ENCODE results near the gene PRKCA. TPM values are rescaled to one million over a fixed set of nuclear protein-coding genes. Genes with fewer than 3 reads are reported as not detected.
"Not testable (repeated sequence)": the region's sequence is repeated elsewhere in the genome, so short reads cannot be mapped to it uniquely, and the experiment has no call there.

The PRKCA gene
- total RNA-seq, 4 donors from 2014 or later: 55.8 to 90.7 (median 66.7) TPM

- Histone ChIP-seq H3K27me3 (no peaks in the 10 kb centered on the region), H3K27ac (no peak overlapping the region), H3K9me3 (no peaks in the 10 kb centered on the region), H3K4me1 (peaks cover 0 to 3% (median 0%) of the 10 kb centered on the region in 4 donors), H3K36me3 (no peaks in the 10 kb centered on the region), H3K4me3 (no peak overlapping the region)
- DNase-seq (ENCODE audit: low spot score in 2 of 2): no peak
- 91 to 96% methylated on average over 3 of the region's 3 CpGs for WGBS, 2 donors
- no peak for TF ChIP-seq POLR2A (IDR thresholded peaks at IDR 0.05)
- TF ChIP-seq CTCF (IDR thresholded peaks at IDR 0.05): no peak
Measured at GRCh38 chr17:66487121-66487520, 184.7 kb downstream of the PRKCA start.

GRCh38 chr17:66487981-66488468 is 185.6 kb downstream of the PRKCA start:
- DNase-seq (ENCODE audit: low spot score in 2 of 2): no peak
- Histone ChIP-seq H3K4me1 (peaks cover 0 to 12% (median 3%) of the 10 kb centered on the region in 4 donors), H3K4me3 (no peak overlapping the region), H3K36me3 (no peaks in the 10 kb centered on the region), H3K27me3 (no peaks in the 10 kb centered on the region), H3K27ac (no peak overlapping the region), H3K9me3 (no peaks in the 10 kb centered on the region)
- WGBS, 2 donors: 77 to 80% methylated on average over 5 of the region's 5 CpGs
- no peak for TF ChIP-seq POLR2A (IDR thresholded peaks at IDR 0.05)
- TF ChIP-seq EP300 (IDR thresholded peaks at IDR 0.05): no peak
- TF ChIP-seq CTCF (IDR thresholded peaks at IDR 0.05): no peak

GRCh38 chr17:66488864-66489263 is 186.5 kb downstream of the PRKCA start:
- Histone ChIP-seq H3K27ac (no peak overlapping the region), H3K4me3 (no peak overlapping the region), H3K9me3 (no peaks in the 10 kb centered on the region), H3K36me3 (no peaks in the 10 kb centered on the region), H3K27me3 (no peaks in the 10 kb centered on the region), H3K4me1 (peaks cover 0 to 20% (median 6%) of the 10 kb centered on the region in 4 donors)
- no peak for DNase-seq (ENCODE audit: low spot score in 2 of 2)
- TF ChIP-seq POLR2A (IDR thresholded peaks at IDR 0.05) (no peak), CTCF (IDR thresholded peaks at IDR 0.05) (no peak)
- 71 to 80% methylated on average over 4 of the region's 4 CpGs for WGBS, 2 donors

GRCh38 chr17:66489576-66489975 is 187.2 kb downstream of the PRKCA start:
- H3K9me3 ChIP-seq; H3K4me3 ChIP-seq; DNase-seq (ENCODE audit: low spot score in 2 of 2); H3K27me3 ChIP-seq; H3K27ac ChIP-seq; H3K36me3 ChIP-seq: not testable (repeated sequence)
- H3K4me1 ChIP-seq: peaks cover 0 to 27% (median 9%) of the 10 kb centered on the region in 4 donors
- 92 to 99% methylated on average over 3 of the region's 3 CpGs for WGBS, 2 donors

GRCh38 chr17:66491213-66491612 is 188.8 kb downstream of the PRKCA start:
- no peak for TF ChIP-seq POLR2A (IDR thresholded peaks at IDR 0.05)
- TF ChIP-seq EP300 (IDR thresholded peaks at IDR 0.05): no peak
- no peak for TF ChIP-seq CTCF (IDR thresholded peaks at IDR 0.05)
- no peak for DNase-seq (ENCODE audit: low spot score in 2 of 2)
- no peaks in the 10 kb centered on the region for H3K36me3 ChIP-seq
- H3K4me1 ChIP-seq: peaks cover 0 to 32% (median 9%) of the 10 kb centered on the region in 4 donors
- H3K9me3 ChIP-seq: no peaks in the 10 kb centered on the region
- no peaks in the 10 kb centered on the region for H3K27me3 ChIP-seq
- 84 to 92% methylated on average over 2 of the region's 2 CpGs for WGBS, 2 donors
- H3K4me3 ChIP-seq: no peak overlapping the region
- no peak overlapping the region for H3K27ac ChIP-seq

GRCh38 chr17:66491665-66492064 is 189.3 kb downstream of the PRKCA start:
- Histone ChIP-seq H3K4me3 (no peak overlapping the region), H3K4me1 (peaks cover 0 to 33% (median 9%) of the 10 kb centered on the region in 4 donors), H3K27me3 (no peaks in the 10 kb centered on the region), H3K36me3 (no peaks in the 10 kb centered on the region), H3K9me3 (no peaks in the 10 kb centered on the region), H3K27ac (no peak overlapping the region)
- DNase-seq (ENCODE audit: low spot score in 2 of 2): no peak
- TF ChIP-seq CTCF (IDR thresholded peaks at IDR 0.05) (no peak), POLR2A (IDR thresholded peaks at IDR 0.05) (no peak), EP300 (IDR thresholded peaks at IDR 0.05) (no peak)
- 96 to 97% methylated on average over 3 of the region's 3 CpGs for WGBS, 2 donors
